GM12872 (cell line): ENCODE measurements around the gene CPT1B.

ENCODE experiments used
- TF ChIP-seq, protein P1 (sequence below): IDR thresholded peaks from 3 replicates; pipeline ENCODE4 v1.5.1; 2011; ENCODE audit warnings: low read depth, mild to moderate bottlenecking, low read length, moderate library complexity; ENCODE audit not compliant: insufficient read depth

Gene CPT1B

DNA sequence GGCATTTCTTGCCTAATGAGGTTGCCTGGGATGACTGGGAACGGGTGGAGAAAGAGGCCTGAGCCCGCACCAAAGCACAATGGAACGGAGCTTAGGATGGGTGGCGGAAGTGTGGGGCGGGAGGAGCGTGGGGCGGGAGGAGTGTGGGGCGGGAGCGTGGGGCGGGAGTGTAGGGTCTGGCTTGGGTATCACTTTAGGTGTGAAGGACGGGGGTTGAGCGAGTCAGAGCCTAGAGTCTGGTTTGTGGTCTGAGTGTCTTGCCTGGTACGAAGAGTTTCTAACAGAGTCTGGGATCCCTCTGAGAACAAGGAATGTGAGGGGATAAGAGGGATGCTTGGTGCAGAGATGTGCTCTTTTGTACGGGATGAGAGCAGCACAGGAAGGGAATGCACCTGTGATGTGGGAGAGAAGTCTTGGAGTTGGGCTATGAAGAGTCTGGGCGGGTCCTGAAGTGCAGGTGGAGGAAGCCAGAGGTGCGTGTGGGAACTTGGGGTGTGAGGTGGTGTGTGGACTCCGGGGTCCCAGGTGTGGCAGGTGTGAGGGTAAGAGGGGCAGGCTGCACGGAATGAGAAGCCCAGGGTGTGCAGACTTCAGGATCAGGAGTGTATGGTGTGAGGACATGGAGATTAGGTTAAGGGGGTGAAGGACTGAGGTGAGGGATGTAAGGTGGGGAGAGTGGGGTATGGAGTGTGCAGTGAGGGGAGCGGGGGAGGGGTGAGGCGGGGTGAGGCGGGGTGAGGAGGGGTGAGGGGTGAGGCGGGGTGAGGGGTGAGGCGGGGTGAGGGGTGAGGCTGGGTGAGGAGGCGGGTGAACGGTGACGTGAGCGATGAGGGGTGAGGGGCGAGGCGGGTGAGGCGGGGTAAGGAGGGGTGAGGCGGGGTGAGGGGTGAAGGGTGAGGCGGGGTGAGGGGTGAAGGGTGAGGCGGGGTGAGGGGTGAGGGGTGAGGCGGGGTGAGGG is 16.5 kb downstream of the CPT1B start:
- TF ChIP-seq, protein P1, sequence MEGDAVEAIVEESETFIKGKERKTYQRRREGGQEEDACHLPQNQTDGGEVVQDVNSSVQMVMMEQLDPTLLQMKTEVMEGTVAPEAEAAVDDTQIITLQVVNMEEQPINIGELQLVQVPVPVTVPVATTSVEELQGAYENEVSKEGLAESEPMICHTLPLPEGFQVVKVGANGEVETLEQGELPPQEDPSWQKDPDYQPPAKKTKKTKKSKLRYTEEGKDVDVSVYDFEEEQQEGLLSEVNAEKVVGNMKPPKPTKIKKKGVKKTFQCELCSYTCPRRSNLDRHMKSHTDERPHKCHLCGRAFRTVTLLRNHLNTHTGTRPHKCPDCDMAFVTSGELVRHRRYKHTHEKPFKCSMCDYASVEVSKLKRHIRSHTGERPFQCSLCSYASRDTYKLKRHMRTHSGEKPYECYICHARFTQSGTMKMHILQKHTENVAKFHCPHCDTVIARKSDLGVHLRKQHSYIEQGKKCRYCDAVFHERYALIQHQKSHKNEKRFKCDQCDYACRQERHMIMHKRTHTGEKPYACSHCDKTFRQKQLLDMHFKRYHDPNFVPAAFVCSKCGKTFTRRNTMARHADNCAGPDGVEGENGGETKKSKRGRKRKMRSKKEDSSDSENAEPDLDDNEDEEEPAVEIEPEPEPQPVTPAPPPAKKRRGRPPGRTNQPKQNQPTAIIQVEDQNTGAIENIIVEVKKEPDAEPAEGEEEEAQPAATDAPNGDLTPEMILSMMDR = no peak

DNA sequence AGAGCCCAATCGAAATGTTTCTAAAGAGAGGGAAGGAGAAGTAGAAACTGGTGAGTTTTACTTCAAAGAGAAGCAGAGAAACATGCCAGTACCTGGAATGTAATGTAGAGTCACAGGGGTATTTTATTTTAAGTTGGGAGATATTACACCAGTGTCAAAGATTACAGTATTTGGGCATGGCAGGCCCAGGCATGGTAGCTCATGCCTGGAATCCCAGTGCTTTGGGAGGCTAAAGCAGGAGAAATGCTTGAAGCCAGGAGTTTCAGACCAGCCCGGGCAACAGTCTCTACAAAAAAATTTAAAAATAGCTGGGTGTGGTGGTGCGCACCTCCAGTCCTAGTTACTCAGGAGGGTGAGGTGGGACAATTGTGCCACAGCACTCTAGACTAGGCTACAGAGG is 18.2 kb downstream of the CPT1B start:
- TF ChIP-seq, protein P1 = no peak

DNA sequence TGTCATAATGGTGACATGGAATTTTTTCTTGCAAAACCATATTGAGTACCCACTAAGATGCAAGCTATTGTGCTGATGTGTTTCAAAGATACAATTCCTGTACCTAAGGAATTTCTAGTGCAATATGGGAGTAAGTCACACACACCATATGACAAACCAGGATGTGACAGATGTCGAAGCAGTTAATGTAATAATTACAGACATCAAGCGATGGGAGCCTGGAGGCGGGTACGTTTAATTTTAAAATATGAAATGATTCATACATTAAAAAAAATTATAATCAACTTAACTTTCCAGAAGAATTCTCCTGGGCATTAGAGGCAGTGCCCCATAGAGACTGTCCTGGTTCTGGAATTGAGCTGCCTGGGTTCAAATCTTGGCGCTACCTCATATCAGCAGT is 21.5 kb downstream of the CPT1B start:
- TF ChIP-seq, protein P1 = no peak

DNA sequence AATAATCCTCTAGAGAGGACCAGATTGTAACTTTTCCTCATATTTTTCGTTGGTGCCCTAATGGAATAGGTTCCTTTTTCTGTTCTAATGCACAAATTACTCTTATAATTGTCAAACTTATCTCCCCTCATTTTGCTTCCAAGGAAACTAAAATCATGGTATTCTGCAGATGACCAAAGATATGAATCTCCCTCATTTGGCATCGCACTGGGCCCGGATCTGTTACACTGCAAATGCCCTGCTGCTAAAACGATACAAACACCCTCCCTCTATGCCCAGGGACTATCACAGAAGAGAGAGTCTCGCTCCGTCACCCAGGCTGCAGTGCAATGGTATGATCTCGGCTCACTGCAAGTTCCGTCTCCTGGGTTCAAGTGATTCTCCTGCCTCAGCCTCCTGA is 24.9 kb downstream of the CPT1B start:
- TF ChIP-seq, protein P1 = no peak

DNA sequence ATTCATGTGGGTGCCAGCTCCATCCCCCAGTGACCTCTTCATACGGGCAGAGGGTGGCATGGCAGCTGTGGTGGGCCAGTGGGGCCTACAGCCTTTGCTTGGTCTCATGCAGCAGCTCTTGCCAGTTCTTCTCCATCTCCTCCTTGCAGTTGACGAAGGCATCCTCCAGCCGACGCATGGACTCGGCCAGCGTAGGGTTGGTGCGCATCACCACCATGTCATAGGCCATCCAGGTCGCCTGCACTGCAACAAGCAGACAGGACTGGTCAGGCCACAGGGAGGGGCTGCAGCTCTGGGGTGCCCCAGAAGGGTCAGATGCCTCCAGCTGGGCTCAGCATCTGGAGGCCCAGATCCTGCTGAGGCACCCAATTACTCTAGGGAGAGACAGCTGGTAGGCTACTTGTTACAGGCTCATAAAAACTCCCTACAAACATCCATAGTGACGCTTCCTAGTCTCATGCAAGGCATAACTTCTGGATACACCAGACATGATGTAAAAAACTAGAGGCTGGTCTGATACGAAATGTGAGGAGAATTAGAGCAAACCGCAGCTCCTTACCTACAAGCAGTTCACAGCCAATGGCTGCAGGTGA is 27.0 kb downstream of the CPT1B start:
- TF ChIP-seq, protein P1 = no peak

DNA sequence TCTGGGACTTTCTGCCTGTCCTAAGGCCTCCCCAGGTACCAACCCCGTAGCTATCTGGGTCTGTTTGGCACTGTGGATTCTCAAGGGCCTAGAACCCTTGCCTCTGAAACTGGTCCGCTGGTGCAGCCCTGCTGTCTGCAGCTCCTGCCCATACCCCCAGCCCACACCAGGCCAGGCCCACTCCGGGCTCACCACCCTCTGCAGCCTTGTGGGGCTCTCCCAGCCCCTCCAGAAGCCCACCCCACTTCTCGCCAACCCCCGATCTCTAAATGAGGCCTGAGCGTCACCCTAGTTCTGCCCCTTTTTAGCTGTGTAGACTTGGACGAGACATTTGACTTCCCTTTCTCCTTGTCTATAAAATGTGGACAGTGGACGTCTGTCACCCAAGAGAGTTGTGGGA is 27.8 kb downstream of the CPT1B start:
- TF ChIP-seq, protein P1 = no peak

DNA sequence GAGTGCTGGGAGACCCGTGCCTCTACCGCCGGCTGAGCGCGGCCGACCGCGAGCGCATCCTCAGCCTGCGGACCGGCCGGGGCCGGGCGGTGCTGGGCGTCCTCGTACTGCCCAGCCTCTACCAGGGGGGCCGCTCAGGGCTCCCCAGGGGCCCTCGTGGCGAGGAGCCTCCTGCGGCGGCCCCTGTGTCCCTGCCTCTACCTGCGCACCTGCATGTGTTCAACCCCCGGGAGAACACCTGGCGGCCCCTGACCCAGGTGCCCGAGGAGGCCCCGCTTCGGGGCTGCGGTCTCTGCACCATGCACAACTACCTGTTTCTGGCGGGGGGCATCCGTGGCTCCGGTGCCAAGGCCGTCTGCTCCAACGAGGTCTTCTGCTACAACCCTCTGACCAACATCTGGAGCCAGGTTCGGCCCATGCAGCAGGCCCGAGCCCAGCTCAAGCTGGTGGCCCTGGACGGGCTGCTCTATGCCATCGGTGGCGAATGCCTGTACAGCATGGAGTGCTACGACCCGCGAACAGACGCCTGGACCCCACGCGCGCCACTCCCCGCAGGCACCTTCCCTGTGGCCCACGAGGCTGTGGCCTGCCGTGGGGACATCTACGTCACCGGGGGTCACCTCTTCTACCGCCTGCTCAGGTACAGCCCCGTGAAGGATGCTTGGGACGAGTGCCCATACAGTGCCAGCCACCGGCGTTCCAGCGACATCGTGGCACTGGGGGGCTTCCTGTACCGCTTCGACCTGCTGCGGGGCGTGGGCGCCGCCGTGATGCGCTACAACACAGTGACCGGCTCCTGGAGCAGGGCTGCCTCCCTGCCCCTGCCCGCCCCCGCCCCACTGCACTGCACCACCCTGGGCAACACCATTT is 29.1 kb downstream of the CPT1B start:
- TF ChIP-seq, protein P1 = no peak
